ENCODE results near the gene RUNX3.
"Not testable (repeated sequence)": the region's sequence is repeated elsewhere in the genome, so short reads cannot be mapped to it uniquely, and the experiment has no call there.

RUNX3 gene

DNA sequence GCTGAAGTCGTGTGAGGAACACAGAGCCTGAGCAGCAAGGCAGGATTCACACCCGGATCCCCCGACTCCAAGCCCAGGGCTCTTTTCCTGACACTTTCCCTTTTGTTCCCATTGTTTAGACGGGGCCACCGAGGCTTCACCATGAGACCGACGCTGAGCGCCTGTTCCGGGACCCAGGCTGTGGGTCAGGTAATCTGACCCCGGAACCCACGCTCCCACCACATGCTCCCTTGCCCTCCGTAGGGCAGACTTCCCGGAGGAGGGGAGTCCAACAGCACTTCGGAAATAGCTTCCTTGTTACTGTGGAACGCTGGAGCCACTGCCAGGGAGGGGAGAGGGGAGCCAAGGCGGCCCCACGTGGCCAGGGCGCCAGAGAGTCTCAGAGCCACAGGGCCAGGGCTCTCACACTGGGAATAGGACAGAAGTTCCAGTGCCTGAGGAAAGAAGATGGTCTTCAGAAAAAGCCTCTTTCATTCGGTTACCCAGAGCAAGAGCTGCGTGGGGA, 18.4 kb downstream of the RUNX3 start:
- DNase-seq: no peak

DNA sequence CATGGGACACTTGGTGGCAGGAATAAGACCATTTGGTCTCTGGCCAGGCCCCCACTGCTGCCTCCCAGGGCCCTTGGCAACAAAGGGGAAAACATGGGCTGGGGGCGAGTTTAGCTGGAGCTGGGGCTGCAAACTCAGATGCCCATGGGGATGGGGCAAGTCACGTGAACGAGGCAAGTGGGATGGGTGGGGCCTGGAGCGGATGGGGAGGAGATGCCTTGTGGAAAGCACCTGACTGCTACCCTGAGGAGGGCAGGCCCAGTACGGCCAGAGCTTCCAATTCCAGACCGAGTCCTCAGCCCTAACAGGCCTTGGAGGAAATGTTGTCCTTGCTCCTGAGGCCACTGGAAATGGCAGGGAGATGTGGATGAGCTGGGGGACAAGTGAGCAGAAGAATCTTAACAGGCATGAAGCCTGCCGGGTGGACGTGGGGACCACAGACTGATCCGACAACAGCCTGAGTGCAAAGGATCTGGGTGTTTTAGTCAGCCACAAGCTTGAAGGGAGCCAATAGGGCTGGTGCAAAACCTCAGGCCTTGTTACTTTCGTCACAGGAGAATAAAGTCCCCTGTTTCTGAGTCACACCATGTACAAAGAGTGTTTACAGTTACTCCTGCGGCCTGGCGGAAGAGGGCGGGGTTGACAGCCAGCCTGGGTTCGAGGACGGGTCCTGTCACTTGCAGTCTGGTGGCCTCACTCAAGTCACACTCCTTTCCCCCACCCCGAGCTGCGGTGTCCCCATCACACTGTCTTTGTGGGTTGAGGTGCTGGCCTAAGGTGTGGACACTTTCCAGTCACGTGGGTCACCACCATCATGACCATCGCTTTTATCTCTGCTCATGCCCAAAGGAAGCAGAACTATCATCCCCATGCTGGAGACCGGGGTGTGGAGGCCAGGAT, 19.1 kb downstream of the RUNX3 start:
- DNase-seq: peak; percentile 77

DNA sequence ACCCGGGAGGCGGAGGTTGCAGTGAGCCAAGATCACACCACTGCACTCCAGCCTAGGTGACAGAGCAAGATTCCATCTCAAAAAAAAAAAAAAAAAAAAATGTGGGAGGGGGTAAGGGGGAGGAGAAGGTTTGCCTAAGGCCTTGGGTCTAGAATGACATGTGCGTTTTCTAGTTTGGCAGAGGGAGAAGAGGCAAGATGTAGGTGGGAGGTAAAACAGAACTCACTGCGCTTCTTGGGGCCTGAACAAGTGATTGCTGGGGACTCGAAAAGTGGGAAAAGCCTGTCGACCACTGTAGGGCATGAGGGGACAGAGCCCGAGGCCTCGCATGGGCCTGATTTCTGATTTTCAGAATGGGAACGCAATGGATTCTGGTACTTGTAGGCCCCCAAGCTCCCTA, 19.9 kb downstream of the RUNX3 start:
- DNase-seq: no peak

DNA sequence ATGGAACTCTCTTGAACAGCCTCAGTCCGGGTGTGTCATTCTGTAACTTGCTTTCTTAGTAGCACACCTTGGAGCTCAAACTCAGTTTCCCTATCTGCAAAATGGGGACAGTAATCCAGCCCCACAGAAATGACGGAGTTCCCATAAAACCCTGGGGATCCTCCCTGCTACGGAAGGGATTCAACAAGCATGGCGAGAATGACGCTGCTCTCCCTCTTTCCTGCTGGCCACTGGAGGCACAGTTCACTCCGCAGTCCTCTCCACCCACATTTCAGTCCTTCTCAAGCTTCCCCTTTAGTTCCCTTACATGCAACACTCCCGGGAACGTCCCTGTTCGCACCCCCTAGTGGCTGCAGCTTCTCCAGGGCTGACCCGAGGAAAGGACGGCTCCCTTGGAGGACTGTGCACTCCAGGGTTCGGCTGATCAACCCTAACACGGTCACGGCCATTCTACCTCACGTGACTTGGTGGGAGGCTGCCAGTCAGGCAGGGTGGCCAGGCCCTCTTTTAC, 20.6 kb downstream of the RUNX3 start:
- no peak for DNase-seq

DNA sequence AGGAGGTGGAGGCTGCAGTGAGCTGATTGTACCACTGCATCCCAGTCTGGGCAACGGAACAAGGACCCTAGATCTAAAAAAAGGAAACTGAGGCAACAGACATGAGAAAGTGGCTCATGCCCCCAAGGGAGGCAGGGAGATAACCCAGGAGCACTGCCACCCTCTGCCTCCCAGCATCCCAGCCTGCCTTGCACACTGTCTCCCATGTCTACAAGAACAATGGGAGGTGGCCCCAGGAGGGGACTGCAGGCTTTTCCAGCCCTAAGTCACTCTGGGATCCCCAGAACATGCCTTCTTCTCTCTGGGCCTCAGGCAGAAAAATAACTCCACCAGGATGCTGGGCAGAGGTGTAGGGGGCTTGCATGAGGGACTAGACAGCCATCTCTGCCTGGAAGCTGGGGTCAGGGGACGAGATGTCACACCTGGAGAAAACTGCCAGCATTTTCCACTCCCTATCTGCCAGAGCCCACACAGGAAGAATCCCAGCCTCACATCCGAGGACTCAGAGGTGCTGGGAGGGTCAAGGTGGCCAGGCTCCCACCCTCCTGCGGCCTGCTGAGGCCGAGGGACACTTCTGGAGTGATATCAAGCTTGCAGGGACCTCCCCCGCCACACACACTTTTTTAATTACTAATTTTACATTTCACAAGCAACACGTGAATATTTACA, 21.4 kb downstream of the RUNX3 start:
- no peak for DNase-seq

DNA sequence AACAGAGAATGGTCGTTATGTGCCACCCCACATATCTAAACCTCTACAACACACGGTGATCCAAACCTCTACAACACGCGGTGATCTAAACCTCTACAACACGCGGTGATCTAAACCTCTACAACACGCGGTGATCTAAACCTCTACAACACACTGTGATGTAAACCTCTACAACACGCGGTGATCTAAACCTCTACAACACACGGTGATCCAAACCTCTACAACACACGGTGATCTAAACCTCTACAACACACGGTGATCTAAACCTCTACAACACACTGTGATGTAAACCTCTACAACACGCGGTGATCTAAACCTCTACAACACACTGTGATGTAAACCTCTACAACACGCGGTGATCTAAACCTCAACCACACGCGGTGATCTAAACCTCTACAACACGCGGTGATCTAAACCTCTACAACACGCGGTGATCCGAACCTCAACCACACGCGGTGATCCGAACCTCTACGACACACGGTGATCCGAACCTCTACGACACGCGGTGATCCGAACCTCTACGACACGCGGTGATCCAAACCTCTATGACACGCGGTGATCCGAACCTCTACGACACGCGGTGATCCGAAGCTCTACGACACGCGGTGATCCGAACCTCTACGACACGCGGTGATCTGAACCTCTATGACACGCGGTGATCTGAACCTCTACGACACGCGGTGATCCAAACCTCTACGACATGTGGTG, 22.3 kb downstream of the RUNX3 start:
- not testable (repeated sequence) for DNase-seq

DNA sequence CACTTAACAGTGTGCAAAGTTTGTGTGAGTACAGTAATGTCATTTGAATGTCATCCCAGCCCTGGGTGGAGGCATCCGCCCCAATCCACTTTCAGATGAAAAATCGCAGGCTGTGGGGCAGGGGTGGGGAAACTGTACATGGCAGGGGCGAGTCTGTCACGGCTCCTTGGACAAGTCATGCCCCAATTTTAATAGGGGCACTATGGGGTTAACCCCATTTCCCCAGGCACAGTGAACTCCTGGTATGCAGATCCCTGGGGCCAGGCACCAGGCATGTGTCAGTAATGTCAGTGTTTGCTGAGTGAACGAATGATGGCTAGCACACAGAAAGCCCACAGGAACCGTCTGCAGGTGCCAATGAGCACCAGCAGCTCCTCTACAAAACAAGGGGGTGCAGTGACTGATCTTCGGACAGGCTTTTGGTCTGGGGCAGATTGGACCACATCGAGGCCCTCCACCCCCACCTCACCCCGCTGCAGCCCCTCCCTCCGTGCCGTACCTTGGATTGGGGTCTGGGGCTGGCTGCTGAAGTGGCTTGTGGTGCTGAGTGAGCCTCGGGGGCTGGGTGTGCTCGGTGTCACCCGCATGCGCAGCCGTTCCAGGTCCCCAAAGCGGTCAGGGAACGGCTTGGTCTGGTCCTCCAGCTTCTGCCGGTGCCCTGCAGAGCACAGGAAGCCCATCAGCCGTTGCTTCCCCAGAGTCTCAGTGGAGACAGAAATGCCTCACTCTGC, 23.2 kb downstream of the RUNX3 start:
- no peak for DNase-seq

DNA sequence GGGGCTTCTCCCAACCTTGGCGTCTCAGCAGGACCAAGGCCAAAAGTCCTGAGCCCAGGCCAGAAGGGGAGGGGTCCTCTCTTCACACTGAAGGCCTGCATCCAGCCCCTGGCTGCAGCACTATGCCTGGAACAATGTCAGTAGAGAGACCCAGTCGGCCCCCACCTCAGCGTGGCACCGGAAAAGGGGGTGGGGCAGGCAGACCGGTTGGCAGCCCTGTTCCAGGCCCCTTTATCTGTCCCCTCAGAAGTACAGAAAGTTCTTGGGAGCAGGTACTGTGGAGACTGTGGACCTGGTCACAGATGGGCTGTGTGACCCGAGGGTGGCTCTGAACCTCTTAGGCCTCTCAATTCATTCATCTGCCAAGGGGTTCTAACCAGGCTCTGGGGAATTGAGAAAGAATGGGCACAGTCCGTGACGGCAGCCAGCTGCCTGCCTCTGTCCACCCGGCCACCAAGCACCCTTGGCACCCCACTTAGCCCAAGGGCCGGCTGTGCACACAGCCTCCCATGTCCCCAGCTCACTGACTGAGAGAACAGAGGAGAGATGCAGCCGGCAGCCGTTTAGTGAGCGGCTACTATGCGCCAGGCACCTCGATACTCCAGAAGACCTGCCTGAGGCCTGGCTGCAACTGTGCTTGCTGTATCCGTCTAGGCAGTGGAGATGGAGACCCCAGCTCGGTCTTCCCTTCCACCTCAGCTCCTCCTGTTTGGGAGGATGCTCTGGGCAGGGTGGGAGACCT, 23.9 kb downstream of the RUNX3 start:
- peak; percentile 1 for DNase-seq

DNA sequence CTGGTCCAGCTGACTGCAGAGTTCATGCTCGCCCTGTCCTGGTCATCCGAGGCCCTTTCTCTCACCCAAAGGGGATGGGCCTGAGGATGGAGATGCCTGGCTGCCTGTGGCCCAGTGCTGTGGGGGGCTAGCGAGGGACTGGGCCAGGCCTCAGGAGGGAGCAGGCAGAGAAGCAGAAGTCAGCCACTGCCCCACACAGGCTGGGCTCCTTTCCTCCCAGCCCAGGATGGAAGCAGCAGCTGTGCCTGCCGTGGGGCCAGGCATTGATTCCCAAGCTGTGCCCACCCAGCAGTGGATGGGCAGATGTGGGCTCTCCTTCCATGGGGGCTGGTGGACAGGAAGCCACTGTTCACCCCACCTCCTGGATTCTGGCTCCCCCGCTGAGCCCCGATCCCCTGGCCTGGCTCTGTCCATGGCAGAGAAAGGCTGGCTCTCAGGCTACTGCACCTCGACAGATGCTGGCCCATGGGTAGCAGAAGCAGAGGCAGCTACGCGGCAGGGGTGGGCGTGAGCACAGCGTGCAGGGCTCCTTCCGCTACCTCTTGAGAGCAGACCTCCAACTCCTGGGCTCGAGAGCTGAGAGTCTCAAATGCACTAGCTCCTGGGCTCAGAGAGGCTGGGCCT, 24.6 kb downstream of the RUNX3 start:
- DNase-seq: peak; percentile 1

DNA sequence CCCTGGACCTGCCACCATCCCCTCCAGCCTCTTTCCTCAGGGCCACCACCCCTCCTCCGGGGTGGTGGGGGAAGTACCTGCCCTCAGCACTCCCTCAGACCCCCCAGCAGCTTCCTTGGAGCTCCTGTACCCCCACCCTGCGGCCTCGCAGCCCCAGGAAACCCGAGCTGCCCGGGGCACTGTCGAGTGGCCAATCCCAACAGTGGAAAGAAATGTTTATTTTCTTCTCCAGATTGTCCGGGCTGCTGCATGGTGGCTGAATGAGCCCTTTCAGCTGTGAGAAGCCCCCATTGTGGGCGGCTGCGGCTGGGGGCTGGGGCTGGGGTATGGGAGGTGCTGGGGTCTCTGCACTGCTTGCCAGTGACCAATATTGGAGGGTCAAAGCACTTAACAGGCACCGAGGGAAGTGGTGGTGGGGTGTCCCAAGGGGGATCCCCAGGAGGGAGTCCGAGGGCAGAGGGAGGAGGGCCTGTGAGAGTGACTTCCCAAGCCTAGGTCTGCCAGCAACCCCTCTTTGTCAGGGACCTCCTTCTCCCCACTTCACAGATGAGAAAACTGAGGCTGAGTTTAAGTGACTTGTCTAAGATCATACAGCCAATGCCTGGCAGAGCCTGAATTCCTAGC, 25.2 kb downstream of the RUNX3 start:
- peak; percentile 0 for DNase-seq

DNA sequence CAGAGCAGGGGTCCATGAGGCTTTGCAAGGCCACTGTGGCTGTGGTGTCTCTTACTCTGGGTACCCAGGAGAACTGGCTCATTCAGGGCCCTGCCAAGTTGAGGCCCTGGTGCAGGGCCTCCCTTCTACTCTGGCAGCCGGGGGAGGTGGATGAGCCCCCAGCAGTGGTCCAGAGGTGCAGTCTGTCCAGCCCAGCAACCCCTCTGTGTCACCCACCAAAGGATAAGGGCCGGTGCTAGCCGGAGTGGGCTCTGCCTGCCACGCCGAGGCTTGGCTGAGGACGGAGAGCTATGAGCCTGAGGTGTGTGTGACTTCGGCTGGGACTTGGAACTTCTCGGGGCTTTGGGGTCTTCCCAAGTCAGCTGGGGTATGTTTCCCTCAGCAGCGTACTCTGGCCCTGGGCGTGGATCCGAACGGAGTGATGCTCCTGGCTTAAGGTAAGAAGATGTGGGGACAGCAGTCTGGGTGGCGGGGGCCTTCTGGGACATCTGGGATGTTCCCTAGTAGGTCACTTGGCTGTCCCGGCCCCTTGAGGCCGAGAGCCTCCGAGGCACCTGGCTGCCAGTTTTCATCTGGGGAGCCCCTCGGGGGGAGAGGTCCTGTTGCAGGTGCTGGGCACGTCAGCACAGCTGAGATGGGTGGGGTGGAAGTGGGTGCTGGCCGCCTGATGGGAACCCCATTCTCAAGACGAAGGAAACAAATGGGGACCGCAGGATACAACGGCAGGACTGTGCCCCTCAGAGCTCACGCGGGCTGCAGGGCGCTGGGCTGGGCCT, 25.9 kb downstream of the RUNX3 start:
- DNase-seq: peak; percentile 1

DNA sequence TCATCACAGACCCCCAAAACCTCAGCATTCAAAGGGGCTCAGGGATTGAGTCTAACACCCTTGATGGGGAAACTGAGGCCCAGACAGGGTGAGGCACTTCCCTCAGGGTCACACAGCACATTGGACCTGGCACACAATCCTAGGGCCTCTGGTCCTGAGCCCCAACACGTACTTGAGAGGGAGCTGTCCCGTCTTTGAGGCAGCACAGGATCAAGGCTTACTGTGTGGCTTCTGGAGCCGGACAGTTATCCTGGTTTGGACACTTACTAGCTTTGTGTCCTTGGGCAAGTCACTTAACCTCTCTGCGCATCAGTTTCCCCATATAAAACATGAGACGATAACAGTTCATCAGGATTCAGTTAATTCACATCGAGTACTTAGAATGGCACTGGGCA, 26.5 kb downstream of the RUNX3 start:
- no peak for DNase-seq

DNA sequence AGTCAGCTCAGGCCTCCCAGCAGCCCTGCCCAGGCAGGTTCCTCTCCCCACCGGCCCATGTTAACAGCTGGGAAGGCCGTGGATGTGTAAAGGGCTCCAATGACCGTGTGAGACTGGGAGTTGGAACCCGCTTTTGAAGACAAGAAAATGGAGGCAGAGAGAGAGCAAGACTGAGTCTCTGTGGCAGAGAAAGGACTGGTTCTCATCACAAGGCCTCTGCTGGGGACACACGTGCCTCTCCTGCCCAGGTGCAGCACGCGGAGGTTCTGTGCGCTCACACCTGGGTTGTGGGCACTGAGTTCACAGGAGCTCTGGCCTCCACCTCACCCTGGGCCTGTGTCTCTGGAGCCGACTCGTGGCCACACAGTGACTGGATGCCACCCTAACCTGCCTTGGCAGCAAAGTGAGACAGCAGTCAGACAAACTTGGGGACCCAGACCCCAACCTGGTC, 27.0 kb downstream of the RUNX3 start:
- peak; percentile 1 for DNase-seq

DNA sequence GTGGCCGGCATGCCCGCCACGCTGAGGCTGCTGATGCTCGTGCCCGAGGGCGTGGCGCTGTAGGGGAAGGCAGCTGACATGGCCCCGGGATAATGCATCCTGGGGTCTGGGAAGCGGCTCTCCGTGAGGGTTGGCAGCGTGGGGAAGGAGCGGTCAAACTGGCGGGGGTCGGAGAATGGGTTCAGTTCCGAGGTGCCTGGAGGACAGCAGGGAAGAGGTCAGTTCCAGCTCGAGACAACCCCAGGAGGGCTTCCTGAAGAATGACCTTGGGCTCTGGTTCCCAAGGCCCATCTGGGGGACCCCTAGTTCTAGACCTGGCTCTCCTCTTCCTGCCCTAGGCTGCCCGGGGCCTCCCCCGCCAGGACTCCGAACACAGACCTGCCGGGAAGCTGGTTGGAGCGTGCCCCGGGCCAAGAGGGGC, 27.6 kb downstream of the RUNX3 start:
- peak; percentile 1 for DNase-seq

DNA sequence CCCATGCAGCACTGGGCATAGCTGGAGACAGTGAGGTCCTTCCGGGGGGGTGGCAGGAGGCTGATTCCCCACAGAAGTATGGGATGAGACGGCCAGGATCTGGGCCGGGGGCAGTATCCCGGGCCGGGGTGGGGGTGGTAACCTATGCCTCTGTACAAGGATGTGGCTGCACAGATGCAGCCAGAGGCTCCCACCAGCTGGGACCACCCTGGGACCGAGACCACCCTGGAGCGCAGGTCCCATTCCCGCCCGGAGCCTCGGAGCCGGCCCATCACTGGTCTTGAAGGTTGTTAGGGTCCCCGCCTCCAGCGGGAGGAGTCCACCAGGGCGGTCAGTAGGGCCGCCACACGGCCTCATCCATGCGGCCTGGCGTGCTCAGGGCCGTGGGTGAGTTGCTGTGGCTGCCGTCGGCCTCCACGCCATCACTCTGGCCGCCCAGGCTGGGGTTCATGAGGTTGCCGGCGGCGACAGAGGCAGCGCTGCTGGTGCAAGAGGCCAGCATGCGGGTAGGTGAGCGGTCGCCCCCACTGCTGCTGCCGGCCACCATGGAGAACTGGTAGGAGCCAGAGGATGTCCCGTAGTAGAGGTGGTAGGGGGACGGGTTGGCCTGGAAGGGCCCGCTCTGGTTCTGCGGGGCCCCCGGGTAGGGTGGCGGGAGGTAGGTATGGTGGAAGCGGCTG, 28.1 kb downstream of the RUNX3 start:
- DNase-seq: peak; percentile 1

DNA sequence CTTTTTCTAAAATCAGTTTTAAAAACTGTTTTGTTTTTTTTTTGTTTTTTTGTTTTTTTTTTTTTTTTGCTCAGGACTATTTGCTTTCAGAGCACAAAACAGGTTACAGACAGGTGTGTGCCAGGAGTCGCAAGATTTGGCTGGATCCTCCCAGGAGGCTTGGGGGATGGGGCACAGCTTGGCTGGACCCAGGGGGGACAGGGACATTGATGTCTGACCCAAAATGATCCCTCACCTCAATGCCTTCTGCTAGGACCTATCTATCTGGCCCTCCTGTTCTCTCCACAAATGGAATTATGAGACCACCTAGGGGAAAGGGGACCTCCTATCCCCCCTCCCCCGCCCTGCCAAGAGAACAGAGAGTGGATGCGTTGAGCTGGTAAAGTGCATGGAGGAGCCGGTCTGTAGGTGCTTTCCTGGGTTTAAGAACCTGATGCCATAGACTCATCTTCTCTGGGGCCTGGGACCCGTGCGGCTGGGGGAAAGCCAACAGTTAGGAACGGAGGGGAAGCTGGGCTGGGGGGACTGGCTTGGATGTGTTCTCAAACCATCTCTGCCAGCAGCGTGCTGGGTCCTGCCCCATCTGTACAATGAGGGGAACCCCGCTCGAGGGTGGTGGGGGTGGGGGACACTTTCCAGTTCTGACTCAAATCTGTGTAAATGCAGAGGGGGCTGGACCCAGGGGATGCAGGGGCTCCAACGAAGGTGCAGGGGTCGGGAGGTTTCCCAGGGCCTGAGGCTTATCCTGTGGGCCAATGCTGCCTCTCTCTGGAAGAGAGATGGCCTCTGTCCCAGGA, 28.9 kb downstream of the RUNX3 start:
- peak; percentile 8 for DNase-seq

DNA sequence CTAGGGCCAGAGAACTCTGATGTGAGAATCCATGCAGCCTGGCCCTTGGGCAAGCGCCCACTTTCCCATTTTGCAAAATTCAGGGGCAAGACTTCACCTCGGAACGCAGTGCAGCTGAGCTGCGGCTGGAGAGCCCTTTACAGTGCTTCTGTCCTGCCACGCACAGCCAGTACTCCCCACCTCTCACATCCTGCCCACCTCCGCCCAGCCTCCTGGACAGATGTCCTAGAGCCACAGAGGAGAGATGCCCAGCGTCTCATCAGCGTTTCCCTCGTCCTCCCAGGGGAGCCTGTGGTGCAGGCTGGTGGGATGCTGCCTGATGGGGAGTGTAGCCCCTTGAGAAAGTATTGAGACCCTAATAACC, 29.6 kb downstream of the RUNX3 start:
- peak; percentile 3 for DNase-seq
